ENCODE measurements around the gene TNFSF13B.

GRCh38 chr13:108325863-108326262 lies 56.3 kb downstream of the TNFSF13B start:
- TF ChIP-seq CTCF (IDR thresholded peaks at IDR 0.05) (no peak), POLR2A (IDR thresholded peaks at IDR 0.05) (no peak)

All from Peyer's patch (tissue), 4 donors.